GM19452 (cell line): ENCODE results near the gene PTPN4.
"Not testable (repeated sequence)": the region's sequence is repeated elsewhere in the genome, so short reads cannot be mapped to it uniquely, and the experiment has no call there.

ENCODE experiments used
- ATAC-seq: cut with Tn5 transposase; IDR thresholded peaks from one replicate; pipeline ENCODE4 v1.9.1; 2021; ENCODE audit not compliant: unreplicated experiment

PTPN4 gene

DNA sequence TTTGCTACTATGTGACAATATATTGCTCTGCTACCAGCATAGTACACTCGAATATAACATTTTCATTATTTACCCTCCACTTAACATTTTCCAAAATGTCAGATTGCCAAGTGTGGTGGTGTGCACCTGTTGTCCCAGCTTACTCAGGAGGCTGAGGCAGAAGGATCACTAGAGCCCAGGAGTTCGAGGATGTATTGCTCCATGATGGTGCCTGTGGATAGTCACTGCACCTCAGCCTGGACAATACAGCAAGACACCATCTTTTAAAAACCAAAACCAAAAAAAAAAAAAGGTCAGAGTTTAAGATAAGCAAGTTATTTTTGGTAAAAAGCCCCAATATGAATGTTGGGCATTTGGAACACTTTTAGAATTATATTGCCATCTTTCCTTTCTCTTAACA is 178.0 kb downstream of the PTPN4 start:
- no peak for ATAC-seq

DNA sequence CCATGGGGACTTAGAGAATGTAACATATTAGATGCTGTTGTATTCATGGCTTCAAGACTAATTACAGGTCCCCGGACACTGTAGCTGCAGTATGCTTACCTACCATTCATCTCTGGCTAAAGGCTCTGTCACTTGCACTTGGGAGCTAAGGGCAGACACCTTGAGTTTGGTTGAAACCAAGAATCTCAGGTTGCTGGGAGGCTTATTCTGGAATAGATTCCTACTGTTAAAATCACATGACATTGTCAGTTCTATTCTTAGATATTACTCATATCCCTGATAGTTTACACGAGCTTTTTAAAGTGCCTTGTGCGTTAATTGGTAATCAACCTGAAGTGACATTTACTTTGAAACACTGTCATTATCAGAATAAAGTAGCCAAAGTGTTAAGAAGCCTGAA is 180.2 kb downstream of the PTPN4 start:
- ATAC-seq, result no peak

DNA sequence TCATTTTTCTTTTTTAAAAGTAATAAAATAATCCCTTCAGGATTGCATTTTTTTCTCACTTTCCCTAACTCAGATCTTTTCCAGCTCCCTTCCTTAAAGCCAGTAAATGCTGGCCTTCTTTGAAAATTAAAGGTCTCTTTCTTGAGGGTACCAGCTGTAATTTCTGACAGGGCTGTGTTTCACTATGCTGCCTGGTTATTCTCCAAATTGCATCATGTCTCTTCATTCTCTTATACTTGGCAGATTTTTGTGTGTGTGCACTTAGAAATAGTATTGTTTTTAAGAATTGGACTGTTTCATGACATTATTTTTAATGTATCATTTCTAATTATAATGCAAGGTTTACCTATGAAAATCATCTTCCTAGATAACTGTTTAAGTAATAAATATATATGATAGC is 181.1 kb downstream of the PTPN4 start:
- ATAC-seq, result no peak

DNA sequence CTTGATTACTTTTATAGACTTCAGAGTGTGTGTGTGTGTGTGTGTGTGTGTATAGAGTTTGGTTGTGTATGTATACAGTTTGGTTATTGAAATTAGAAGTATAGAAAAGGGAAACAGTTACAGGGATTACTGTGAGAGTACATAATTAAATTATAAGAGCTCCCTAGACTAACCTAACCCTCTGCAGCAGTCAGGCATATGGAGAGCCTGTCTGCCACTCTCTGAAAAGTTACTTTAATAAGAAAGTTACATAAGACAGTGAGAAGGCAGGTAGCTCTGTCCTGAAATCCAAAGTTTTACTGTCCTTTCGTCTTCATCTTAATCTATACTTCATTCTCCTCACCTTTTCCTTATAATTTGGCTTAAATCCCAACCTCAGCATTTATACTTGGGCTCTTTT is 181.7 kb downstream of the PTPN4 start:
- ATAC-seq, result no peak

DNA sequence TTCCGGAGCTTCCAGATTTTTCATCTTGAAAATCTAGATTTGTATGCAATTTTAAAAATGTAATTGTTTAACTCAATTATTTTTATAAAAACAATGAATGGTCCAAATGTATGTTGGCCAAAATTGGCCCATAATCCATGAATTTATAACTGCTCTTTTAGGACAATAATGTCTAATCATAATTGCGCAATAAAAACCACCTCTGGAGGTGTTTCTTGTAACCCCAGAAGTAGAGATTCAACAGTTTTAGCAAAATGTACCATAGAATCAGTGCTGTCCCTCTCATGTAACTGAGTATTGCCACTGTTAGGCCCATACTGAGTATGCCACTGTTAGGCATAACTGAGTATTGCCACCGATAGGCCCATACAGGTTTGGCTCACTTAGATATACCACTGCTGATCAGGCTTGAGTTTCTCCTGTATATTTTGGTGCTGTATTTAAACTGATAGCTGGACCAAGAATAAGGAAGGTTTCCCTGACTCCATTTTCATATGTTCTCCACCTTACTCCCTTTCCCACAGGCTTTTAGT is 182.3 kb downstream of the PTPN4 start:
- no peak for ATAC-seq

DNA sequence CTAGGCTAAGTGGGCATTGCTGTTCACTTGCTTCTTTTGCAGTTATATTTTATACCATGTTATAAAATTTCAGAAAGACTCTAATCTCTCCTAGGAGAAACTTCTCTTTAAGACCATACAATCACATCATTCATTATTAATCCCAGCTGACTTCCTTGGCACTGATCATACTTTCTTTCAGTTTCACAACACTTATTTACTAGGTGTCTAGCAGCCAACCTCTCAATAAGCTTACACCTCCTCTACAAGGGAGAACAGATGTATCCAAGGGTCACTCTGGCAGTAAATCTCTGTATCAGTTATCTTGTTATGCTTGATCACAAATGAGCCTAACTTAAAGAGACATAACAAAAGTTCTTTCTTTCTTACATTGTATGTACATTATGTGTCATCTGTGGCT is 183.3 kb downstream of the PTPN4 start:
- no peak for ATAC-seq

DNA sequence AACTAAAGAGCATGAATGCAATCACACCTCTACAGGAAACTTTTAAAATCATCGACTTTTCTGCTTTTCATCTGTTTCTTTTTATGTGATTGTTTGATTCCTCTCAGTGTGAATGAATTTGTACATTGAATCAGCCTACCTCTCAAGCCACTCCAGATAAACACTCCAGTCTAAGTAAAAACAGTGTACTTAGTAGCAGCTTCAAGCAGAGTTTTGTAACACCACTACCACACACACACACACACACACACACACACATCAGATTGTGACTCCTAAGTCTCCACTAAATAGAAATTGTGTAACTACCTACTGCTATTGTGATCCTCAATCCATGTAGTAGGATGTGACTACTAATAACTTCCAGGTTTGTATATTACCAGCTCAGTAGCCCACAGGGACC is 187.8 kb downstream of the PTPN4 start:
- no peak for ATAC-seq

DNA sequence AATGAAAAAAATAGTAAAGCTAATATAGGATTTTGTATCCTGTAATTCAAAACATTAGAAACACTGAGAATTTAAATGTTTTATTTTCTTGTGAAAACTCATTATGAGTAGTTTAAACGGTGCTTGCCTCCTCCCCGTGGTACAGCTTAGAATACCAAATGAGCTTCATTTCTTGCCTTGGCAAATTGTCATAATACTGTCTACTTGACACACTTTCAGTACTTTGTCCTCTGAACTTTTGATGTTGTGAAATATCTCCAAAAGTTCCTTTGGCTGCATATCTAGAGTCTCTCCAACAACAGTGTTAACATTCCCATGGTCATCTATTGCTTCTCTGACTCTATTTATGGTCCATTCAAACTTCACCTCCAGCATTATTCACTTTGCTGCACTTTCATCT is 191.2 kb downstream of the PTPN4 start:
- ATAC-seq, result no peak

DNA sequence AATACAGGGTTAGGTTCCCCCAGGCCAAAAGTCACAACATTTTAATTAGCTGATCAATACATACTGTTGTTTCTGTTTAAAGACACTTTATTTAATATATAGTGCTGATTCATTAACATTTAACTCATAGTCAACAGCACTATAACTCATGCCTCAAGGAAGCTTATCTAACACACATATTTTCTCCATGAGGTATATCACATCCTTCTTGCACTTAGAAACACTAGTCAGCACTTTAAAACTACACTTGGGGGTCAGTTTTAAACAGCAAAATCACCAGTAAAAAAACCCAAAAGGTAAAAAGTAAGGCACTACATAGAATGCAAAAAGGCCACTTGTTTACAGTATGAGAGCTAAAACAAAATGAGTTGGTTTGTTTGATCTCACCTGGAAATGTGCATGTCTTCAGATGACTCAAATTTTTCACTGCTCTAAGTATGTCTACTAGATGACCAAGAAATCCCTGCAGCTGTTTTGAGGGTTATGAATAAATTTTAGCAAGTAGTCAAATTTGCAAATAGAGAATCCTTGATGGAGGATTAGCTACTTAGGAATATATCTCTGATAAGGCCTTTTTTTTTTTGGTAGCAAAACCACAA is 199.0 kb downstream of the PTPN4 start:
- no peak for ATAC-seq

DNA sequence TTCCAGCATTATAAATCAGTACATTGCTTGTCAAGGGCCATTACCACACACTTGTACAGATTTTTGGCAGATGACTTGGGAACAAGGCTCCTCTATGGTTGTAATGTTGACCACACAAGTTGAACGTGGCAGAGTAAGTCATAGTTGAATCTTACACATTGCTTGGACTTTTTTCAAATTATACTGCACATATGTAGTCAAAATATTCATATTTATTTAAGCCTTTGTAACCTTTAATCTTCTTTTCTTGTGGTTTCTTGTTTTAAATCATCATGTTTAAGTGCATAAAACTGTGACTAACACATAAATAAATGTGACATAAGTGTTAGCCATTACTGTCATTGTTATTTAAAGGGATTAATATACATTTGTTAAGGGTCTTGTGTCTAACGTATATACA is 201.1 kb downstream of the PTPN4 start:
- no peak for ATAC-seq

DNA sequence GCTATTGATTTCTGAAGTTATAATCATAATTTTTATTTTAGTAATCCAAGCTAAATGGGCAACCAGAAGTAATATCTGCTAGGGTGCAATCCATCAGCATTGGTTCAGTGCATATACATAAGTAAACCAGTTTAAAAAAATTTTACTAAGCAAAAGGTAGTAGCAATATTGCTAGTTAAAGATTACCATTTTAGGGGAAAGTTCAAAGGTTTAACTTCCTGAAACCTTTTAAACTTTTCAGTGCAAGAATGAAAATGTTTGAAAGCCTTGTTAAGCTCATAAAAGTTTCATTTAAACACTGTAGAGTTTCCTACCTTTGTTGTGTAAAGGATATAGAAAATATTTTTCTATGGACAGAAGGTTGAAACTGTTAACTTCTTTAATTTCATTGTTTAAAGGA is 222.2 kb downstream of the PTPN4 start:
- no peak for ATAC-seq

DNA sequence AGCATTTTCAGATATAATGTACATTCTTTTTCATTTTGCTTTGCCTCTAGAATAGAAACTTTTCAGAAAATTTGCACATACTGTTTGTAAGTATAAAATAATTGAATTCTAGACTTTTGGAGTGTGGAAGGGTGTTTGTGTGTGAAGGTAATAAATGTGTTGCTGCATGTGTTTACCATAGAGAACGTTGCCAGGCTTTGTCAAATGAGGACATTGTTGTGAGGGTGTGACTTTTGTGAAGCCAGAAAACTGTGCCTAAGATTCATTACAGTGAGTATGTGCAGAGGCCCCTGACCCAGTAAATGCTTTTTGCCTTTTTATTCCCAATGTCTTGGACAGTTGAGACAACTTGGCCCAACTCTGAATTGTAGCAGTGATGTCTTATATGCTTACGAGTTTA is 222.8 kb downstream of the PTPN4 start:
- no peak for ATAC-seq

DNA sequence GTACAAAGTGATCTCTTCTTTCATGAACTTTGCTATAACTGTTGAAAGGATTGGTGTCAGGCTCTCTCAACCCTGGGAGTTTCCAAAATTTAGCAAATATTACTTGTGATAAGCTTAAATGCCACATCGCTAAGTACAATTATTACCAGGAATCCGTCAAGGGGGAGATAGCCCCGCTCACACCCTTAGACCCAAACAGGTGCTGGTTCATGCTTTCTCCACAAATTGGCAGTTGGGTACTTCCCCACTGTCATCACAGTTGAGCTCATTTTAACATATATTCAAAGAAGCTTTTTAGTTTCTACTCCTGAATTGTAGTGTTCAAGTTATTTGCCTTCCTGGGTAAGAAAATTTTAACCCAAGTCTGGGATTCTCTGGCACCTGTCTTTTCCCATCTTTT is 223.4 kb downstream of the PTPN4 start:
- ATAC-seq, result no peak

DNA sequence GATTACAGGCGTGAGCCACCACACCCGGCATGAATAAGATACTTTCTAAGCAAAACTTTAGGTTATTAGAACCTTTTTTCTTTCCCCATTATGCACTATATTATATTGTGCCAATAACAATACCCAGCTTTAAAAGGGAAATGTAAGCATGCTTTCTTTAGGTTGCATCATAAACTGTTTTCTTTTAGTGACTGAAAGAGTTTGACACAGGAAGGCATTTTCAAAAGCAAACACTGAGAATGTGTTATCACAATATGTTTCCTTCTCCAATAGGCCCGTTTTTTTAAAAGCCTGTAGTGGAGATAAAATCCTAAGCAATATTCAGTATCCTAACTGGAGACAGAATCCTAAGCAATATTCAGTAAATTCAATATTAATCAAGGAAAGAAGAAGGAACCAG is 236.4 kb downstream of the PTPN4 start:
- no peak for ATAC-seq

DNA sequence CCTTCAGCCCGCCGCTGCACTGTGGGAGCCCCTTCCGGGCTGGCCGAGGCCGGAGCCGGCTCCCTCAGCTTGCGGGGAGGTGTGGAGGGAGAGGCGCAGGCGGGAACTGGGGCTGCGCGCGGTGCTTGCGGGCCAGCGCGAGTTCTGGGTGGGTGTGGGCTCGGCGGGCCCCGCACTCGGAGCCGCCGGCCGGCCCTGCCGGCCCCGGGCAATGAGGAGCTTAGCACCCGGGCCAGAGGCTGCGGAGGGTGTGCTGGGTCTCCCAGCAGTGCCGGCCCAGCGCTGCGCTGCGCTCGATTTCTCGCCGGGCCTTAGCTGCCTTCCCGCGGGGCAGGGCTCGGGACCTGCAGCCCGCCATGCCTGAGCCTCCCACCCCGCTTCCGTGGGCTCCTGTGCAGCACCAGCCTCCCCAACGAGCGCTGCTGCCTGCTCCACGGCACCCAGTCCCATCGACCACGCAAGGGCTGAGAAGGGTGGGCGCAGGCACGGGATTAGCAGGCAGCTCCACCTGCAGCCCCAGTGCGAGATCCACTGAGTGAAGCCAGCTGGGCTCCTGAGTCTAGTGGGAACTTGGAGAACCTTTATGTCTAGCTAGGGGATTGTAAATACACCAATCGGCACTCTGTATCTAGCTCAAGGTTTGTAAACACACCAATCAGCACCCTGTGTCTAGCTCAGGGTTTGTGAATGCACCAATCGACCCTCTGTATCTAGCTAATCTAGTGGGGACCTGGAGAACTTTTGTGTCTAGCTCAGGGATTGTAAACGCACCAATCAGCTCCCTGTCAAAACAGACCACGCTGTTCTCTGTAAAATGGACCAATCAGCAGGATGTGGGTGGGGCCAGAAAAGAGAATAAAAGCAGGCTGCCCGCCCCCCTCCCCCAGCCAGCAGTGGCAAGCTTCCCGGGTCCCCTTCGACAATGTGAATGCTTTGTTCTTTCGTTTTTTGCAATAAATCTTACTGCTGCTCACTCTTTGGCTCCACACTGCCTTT is 237.5 kb downstream of the PTPN4 start:
- not testable (repeated sequence) for ATAC-seq

DNA sequence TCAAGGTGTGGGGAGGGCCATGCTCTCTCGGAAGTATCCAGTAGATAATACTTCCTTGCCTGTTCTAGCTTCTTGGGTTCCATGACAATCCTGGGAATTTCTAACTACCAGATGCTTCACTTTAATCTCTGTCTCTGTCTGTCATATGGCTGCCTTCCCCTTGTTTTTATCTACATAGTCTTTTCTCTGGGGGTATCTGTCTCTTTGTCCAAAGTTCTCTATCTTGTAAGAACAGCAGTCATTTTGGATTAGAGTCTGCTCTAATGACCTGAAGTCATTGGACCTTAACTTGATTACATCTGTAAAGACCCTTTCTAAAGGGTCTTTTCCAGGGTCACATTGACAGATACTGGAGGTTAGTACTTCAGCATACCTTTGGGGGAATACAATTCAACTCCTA is 241.7 kb downstream of the PTPN4 start:
- ATAC-seq, result no peak

DNA sequence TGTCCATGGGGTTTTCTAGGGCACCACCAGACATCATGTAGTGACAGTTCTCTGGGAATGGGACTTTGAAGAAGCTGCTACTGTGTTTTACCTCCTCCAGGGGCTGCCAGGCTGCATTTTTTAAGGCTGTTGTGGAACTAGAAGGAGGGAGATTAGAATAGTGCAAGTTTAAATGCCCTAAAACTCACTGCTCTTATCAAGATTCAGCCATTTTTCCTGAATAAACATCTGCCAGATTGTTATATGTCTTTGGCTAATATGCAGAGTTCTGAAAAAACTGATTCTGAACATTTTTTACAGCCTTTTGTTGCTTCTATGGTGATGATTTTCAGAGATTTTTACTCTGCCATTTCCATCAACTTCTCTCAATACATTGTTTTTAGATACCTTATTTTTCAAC is 244.5 kb downstream of the PTPN4 start:
- ATAC-seq, result no peak

DNA sequence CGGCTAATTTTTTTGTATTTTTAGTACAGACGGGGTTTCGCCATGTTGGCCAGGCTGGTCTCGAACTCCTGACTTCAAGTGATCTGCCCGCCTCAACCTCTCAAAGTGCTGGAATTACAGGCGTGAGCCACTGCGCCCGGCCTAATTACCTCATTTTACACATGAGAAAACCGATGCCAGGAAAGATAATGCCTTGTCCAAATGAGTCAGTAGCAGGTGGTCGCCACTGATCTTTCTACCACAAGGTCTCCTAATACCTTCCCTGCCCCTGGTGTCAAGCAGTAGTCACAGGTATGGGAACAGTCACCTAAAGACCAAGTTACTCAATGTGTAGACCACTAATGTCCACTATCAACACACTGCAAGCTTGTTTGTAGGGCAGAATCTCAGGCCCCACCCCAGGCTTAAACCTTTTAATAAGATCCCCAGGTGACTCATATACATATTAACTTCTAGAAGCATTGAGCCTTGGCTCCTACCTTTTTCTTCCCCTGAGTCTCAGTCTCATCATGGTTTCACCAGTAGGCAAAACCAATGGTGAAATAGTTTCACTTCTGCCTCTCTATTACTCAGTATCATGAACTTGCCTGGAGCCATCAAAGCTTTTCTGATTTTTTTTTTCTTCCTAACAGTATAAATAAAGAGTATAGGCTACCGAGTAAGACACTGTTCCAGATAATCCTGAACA is 246.3 kb downstream of the PTPN4 start:
- ATAC-seq, result peak; percentile 97

DNA sequence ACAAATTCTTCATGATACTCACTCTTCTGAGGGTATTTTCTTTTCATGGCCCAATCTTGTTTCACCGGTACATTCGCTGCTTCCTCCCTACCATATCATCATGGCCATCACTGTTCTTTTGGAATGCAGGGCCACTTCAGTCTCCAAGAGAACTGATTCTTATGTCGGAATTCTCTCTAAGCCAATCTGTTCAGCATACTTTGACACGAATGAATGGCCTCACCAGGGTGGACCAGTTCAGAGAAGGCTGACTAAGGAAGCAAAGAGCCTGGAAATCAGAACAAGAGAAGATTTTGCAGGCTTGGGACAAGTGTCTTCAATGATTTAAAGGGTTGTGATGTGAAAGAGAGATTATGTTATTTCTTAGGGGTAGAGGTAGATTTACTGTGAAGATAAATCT is 248.1 kb downstream of the PTPN4 start:
- no peak for ATAC-seq

DNA sequence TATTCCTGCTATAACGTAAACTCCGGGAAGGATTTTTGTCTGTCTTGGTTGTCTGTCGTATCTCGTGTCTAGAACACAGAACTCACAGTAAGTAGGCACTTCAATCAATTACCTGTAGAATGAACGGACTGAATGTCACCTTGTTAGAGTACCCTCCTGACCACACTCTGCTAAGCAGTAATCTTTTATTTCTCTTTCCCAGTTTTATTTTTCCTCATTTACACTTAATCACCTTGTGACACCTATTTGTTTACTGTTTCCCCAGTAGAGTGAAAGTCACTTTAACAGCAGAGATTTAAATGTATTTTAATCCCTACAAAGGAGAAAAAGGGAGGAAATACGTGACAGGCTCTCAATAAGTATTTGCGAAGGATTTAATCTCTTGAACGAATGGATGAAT is 252.6 kb downstream of the PTPN4 start:
- no peak for ATAC-seq

DNA sequence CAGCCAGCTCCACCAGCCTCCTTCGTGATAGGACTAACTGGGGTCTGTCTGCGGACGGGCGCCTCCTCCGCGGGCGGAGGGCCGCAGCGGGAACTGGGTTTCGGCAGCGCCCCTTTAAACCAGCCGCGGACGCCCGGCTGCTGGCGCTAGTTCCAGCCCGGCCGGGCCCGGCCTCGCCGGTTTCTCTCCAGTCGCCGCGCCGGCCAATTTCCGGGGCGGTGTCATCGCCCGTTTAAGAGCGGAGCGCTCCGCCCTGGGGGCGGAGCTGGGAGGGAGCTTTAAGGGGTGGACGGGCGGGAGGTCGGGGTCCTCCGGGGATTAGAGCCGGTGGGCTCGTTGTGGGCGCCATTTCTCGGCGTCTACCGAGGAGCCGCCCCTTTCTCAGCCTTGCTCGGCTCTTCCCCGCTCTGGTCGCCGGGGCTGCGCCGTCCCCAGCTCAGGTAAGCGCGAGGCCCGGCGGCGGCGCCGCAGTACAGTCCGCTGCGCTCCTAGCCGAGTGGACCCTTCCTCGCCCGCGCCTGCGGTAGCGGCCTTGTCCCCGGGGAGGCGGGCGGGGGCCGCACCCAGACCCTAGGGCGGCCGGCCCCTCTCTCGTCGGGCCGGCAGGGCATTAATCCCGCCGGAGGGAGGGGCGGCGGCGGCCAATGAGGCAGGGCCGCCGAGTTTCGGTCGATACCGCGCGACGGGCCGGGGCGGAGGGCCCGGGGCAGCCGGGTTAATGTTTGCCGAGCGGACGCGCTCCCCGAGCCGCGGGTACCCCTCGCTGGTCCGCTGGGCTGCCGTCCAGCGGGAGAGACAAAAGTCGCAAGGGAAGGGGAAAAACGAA is 253.3 kb downstream of the PTPN4 start, which contains the start of gene EPB41L5:
Gene EPB41L5 (plus strand): TSS at position 307 of the 826 bp plus-strand sequence. CDS start 6,008 bp downstream, outside the sequence.
- peak; percentile 95 for ATAC-seq
